ENCODE measurements around the gene JMJD6.

- TF ChIP-seq ESRRG (CRISPR knock-in tag; IDR thresholded peaks at IDR 0.05) (no peak), ZNF8 (CRISPR knock-in tag; IDR thresholded peaks at IDR 0.05) (no peak), ZFP30 (CRISPR knock-in tag; IDR thresholded peaks at IDR 0.05) (no peak), SNAI2 (CRISPR knock-in tag; IDR thresholded peaks at IDR 0.05) (no peak), POU6F1 (CRISPR knock-in tag; IDR thresholded peaks at IDR 0.05; ENCODE audit: borderline replicate concordance, low read depth) (no peak), ZFP3 (CRISPR knock-in tag; IDR thresholded peaks at IDR 0.05) (no peak), TSHZ2 (CRISPR knock-in tag; IDR thresholded peaks at IDR 0.05) (no peak), ARNTL (CRISPR knock-in tag; IDR thresholded peaks at IDR 0.05; ENCODE audit: borderline replicate concordance, low read depth) (no peak), PPARA (CRISPR knock-in tag; IDR thresholded peaks at IDR 0.05; ENCODE audit: borderline replicate concordance) (no peak), RARB (CRISPR knock-in tag; IDR thresholded peaks at IDR 0.05) (no peak), PATZ1 (CRISPR knock-in tag; IDR thresholded peaks at IDR 0.05; ENCODE audit: borderline replicate concordance) (no peak), CREB5 (CRISPR knock-in tag; IDR thresholded peaks at IDR 0.05; ENCODE audit: low read depth) (no peak)
Measured at GRCh38 chr17:76713765-76714164, 12.6 kb downstream of the JMJD6 start.

Data from SK-N-SH treated with all-trans-retinoic acid at 6 μM for 48 hours (cell line).